ENCODE data around the gene OXCT2.

- TF ChIP-seq CTCF (IDR thresholded peaks at IDR 0.05; ENCODE audit: low read depth, low read length) (no peak), EZH2phosphoT487 (IDR thresholded peaks at IDR 0.05; ENCODE audit: low read depth) (no peak)
Measured at GRCh38 chr1:39761557-39762260, 9.4 kb downstream of the OXCT2 start.

Measured in OCI-LY3 (cell line).